NCI-H146 treated with DMSO at 0.1 percent for 48 hours (cell line): ENCODE measurements around the gene EBF3.

Source experiments
- DNase-seq: peaks from one replicate; lab custom pipeline; 2025; ENCODE audit not compliant: unreplicated experiment; lab: John Stamatoyannopoulos, UW

Gene EBF3

GRCh38 chr10:129914153-129914855 lies 49.8 kb downstream of the EBF3 start:
- DNase-seq: no peak

- DNase-seq: no peak
These were observed 50.9 kb downstream of the EBF3 start for GRCh38 chr10:129912986-129913695.

- no peak for DNase-seq
These were observed 51.7 kb downstream of the EBF3 start for GRCh38 chr10:129912166-129912917.

GRCh38 chr10:129911451-129912165 lies 52.5 kb downstream of the EBF3 start:
- no peak for DNase-seq

- no peak for DNase-seq
These were observed 53.2 kb downstream of the EBF3 start for GRCh38 chr10:129910861-129911260.

GRCh38 chr10:129909531-129910256 lies 54.4 kb downstream of the EBF3 start:
- DNase-seq: no peak

GRCh38 chr10:129909080-129909479 lies 55.0 kb downstream of the EBF3 start:
- no peak for DNase-seq

- DNase-seq: no peak
These were observed 55.7 kb downstream of the EBF3 start for GRCh38 chr10:129908406-129908805.

GRCh38 chr10:129905553-129905952 lies 58.5 kb downstream of the EBF3 start:
- no peak for DNase-seq

GRCh38 chr10:129904323-129904722 lies 59.8 kb downstream of the EBF3 start:
- no peak for DNase-seq

GRCh38 chr10:129901389-129902006 lies 62.6 kb downstream of the EBF3 start:
- DNase-seq: no peak

- no peak for DNase-seq
These were observed 63.2 kb downstream of the EBF3 start for GRCh38 chr10:129900825-129901224.

GRCh38 chr10:129899276-129900130 lies 64.6 kb downstream of the EBF3 start:
- no peak for DNase-seq

GRCh38 chr10:129898706-129899268 lies 65.3 kb downstream of the EBF3 start:
- no peak for DNase-seq

- DNase-seq: no peak
These were observed 66.0 kb downstream of the EBF3 start for GRCh38 chr10:129897871-129898626.

- DNase-seq: no peak
These were observed 67.2 kb downstream of the EBF3 start for GRCh38 chr10:129896860-129897200.

- DNase-seq: no peak
These were observed 67.8 kb downstream of the EBF3 start for GRCh38 chr10:129896136-129896859.

GRCh38 chr10:129895811-129896135 lies 68.3 kb downstream of the EBF3 start:
- no peak for DNase-seq
